A673 (cell line): Measurements from ENCODE around the gene DPP10.

Experiments
- EZH2 ChIP-seq: fragments of 200-600 bp; sonication (generic); IDR thresholded peaks from 2 replicates; pipeline ENCODE4 v1.6.1; 2017; ENCODE audit warnings: borderline replicate concordance, low read depth, mild to moderate bottlenecking, mixed read lengths, antibody characterized with exemption, low read length; ENCODE audit not compliant: poor library complexity, severe bottlenecking
- TF ChIP-seq, protein P1 (sequence below): fragments of 300-800, 200-600 bp; sonication (generic); conservative IDR thresholded peaks from 2 replicates; pipeline ENCODE4 v1.5.1; 2017; ENCODE audit warnings: low read depth, mild to moderate bottlenecking, antibody characterized with exemption, low read length, moderate library complexity, mixed read lengths

- TF ChIP-seq, protein P1, sequence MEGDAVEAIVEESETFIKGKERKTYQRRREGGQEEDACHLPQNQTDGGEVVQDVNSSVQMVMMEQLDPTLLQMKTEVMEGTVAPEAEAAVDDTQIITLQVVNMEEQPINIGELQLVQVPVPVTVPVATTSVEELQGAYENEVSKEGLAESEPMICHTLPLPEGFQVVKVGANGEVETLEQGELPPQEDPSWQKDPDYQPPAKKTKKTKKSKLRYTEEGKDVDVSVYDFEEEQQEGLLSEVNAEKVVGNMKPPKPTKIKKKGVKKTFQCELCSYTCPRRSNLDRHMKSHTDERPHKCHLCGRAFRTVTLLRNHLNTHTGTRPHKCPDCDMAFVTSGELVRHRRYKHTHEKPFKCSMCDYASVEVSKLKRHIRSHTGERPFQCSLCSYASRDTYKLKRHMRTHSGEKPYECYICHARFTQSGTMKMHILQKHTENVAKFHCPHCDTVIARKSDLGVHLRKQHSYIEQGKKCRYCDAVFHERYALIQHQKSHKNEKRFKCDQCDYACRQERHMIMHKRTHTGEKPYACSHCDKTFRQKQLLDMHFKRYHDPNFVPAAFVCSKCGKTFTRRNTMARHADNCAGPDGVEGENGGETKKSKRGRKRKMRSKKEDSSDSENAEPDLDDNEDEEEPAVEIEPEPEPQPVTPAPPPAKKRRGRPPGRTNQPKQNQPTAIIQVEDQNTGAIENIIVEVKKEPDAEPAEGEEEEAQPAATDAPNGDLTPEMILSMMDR: no peak
- no peak for TF ChIP-seq EZH2
Measured at GRCh38 chr2:114784890-114785583, 342.6 kb downstream of the DPP10 start.
